Common myeloid progenitor, CD34-positive (primary cell): ENCODE results near the gene GPX4.

Experiments used
- CTCF ChIA-PET: fragments of 350-600 bp; sonication (Branson Sonifier 250); formaldehyde crosslinking; loops from one replicate; lab custom pipeline; 2021; ENCODE audit warnings: antibody characterized with exemption; lab: Charles Lee
- POLR2A ChIA-PET: fragments of 350-600 bp; sonication (Branson Sonifier 250); formaldehyde crosslinking; loops from one replicate; lab custom pipeline; 2021; ENCODE audit warnings: antibody characterized with exemption; lab: Charles Lee
- DNase-seq, 3 donors: peaks; one replicate each; pipeline versions ENCODE4 v3.0.0 to v3.0.0-alpha.2; 2013
- H3K27ac ChIP-seq, 2 experiments: 1 replicate in 1 of 2; 2 replicates in 1 of 2; pipeline ENCODE4 v1.7.0; 2013; ENCODE audit warnings: inconsistent platforms in 2 of 2, low read length in 2 of 2, mild to moderate bottlenecking in 2 of 2, low read depth in 1 of 2, moderate library complexity in 1 of 2; ENCODE audit not compliant: severe bottlenecking in 2 of 2, insufficient read depth in 1 of 2, poor library complexity in 1 of 2
- H3K27me3 ChIP-seq, 5 experiments: replicated peaks in 2 of 5; 1 replicate in 3 of 5; 2 replicates in 2 of 5; pipeline versions ENCODE4 v1.6.1 to v1.7.0; 2013; ENCODE audit warnings: low read length in 4 of 5, mild to moderate bottlenecking in 2 of 5, moderate library complexity in 2 of 5, inconsistent platforms in 1 of 5; ENCODE audit not compliant: insufficient read depth in 5 of 5, control insufficient read depth in 4 of 5
- H3K36me3 ChIP-seq, 4 experiments: 1 replicate in 2 of 4; 2 replicates in 2 of 4; pipeline versions ENCODE4 v1.6.1 to v1.7.0; 2013; ENCODE audit warnings: low read length in 3 of 4, control low read depth in 1 of 4, mild to moderate bottlenecking in 1 of 4; ENCODE audit not compliant: control insufficient read depth in 4 of 4, insufficient read depth in 4 of 4
- H3K4me1 ChIP-seq, 4 experiments: 1 replicate in 3 of 4; 2 replicates in 1 of 4; pipeline versions ENCODE4 v1.6.1 to v1.7.1; 2013; ENCODE audit warnings: low read length in 3 of 4, mild to moderate bottlenecking in 3 of 4, control low read depth in 1 of 4, inconsistent platforms in 1 of 4, moderate library complexity in 1 of 4; ENCODE audit not compliant: control insufficient read depth in 4 of 4, insufficient read depth in 4 of 4; ENCODE audit errors: control extremely low read depth in 1 of 4
- H3K4me3 ChIP-seq, 7 experiments: 1 replicate in 4 of 7; 2 replicates in 3 of 7; pipeline versions ENCODE4 v1.5.1 to v1.7.0; 2013; ENCODE audit warnings: mild to moderate bottlenecking in 7 of 7, low read length in 6 of 7, moderate library complexity in 6 of 7, inconsistent platforms in 2 of 7, low read depth in 2 of 7, control low read depth in 1 of 7; ENCODE audit not compliant: insufficient read depth in 4 of 7, control insufficient read depth in 1 of 7; ENCODE audit errors: extremely low read depth in 1 of 7
- H3K9me3 ChIP-seq, 5 experiments: 1 replicate in 4 of 5; 2 replicates in 1 of 5; pipeline versions ENCODE4 v1.6.1 to v1.7.1; 2013; ENCODE audit warnings: low read length in 4 of 5, mild to moderate bottlenecking in 2 of 5, inconsistent platforms in 1 of 5, low read depth in 1 of 5, moderate library complexity in 1 of 5; ENCODE audit not compliant: control insufficient read depth in 4 of 5, insufficient read depth in 2 of 5; ENCODE audit errors: control extremely low read depth in 1 of 5
- WGBS: methylation state at CpG from one replicate; pipeline ENCODE4 v1.1.5; 2013; ENCODE audit not compliant: insufficient coverage; 5-methylcytosine and 5-hydroxymethylcytosine counted together

The GPX4 gene

DNA sequence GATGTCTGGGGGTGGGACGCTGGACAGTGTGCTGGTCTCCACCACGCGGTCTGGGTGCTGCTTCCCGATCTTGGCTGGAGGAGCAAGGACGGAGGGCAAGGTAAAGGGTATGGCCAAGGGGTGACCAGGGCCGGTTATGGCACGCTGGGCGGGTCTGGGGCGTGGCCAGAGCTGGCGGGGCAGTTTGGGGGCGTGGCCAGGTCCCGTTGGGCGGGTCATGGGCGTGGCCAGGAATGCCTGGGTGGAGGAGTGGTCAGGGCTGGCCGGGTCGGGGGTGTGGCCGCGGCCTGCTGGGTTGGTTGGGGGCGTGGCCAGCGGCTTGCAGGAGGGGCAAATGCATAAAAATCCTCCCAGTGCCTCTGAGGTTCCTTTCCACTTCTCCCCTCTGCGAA lies 19.2 kb downstream of the GPX4 start:
- H3K27ac ChIP-seq = no peak overlapping the region
- H3K4me1 ChIP-seq = peaks cover 0 to 15% (median 4%) of the 10 kb centered on the region in 4 experiments
- peak in 1 of 3 donors; percentile 43 for DNase-seq
- H3K4me3 ChIP-seq = no peak overlapping the region
- POLR2A ChIA-PET = no interaction called here
- H3K36me3 ChIP-seq = peaks cover 12 to 94% (median 65%) of the 10 kb centered on the region in 4 experiments
- CTCF ChIA-PET = interaction anchor here (0.9 to 1.8 kb wide), 3 partner anchors 10 to 118 kb away, joined by 3 to 10 read pairs (median 3); partner anchors contain the start of gene ATP5F1D
- no peaks in the 10 kb centered on the region for H3K27me3 ChIP-seq
- WGBS = 83% methylated on average over 15 of the region's 21 CpGs
- no peaks in the 10 kb centered on the region for H3K9me3 ChIP-seq

DNA sequence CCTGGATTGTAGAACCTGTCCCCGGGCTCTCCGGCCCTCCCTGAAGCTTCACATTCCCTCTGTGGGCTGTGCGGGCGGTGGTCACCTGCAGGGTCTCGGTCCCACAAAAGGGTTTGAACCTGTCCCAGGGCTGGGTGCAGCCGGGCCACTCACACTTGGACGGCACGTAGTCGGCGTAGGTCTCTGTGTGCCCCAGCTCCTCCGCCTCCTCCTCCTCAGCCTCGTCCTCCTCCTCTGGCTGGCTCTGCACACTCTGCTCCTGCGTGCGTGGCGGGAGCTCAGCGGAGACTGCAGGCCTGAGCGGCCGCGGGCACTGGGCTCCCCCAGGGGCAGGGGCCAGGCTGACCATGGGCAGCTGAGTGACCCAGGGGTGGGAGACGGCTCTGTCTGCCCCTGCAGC lies 19.6 kb downstream of the GPX4 start:
- Histone ChIP-seq H3K27ac (no peak overlapping the region), H3K36me3 (peaks cover 12 to 92% (median 63%) of the 10 kb centered on the region in 4 experiments), H3K27me3 (no peaks in the 10 kb centered on the region), H3K9me3 (no peaks in the 10 kb centered on the region), H3K4me3 (no peak overlapping the region), H3K4me1 (peaks cover 0 to 15% (median 4%) of the 10 kb centered on the region in 4 experiments)
- 97% methylated on average over 20 of the region's 20 CpGs for WGBS
- CTCF ChIA-PET = interaction anchor here (0.9 to 1.8 kb wide), 5 partner anchors 11 to 118 kb away, joined by 3 to 10 read pairs (median 3); partner anchors contain the start of gene ATP5F1D
- no peak for DNase-seq
- POLR2A ChIA-PET = no interaction called here

DNA sequence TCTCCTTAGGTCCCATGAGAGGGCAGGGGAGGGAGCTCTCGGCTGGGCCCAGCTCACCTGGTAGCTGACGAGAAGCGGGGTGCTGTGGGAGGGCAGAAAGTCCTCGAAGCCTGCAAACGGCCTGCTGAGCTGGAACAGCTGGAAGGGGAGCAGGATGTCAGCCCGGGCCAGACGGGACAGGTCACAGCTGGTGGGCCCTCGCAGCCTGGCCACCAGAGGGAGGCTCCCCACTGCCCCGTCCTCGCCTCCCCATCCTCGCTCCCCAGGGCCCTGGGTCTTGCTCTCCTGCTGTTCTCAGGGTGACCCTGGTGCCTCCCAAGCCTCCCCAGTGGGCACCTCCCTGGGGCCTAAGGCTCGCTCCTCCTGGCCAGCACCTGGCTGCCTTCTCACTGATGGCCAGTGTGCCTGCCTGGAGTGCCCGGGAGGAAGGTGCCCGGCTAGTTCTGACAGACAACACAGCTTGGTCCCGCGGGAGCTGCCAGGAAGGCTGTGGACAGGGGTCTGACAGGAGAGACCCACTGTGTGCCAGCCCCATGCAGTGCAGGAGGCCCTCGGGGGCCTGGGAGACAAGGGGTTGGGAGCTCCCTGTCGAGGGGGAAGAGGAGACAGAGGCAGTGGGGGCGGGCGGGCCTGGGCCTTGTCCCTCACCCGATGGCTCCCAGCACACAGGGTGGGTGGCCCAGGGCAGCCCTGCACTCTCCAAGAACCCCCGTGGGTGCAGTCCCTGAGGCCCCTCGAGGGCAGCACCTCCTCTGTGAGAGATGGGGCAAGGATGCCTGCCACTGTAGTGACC lies 20.3 kb downstream of the GPX4 start:
- no peaks in the 10 kb centered on the region for H3K27me3 ChIP-seq
- CTCF ChIA-PET = interaction anchor here (0.9 to 1.8 kb wide), 3 partner anchors 11 to 91 kb away, joined by 3 to 10 read pairs (median 3); no protein-coding TSS in a partner anchor
- no peaks in the 10 kb centered on the region for H3K9me3 ChIP-seq
- POLR2A ChIA-PET = no interaction called here
- H3K4me3 ChIP-seq = no peak overlapping the region
- DNase-seq = no peak
- peaks cover 11 to 86% (median 58%) of the 10 kb centered on the region in 4 experiments for H3K36me3 ChIP-seq
- H3K4me1 ChIP-seq = peaks cover 0 to 20% (median 4%) of the 10 kb centered on the region in 4 experiments
- 98% methylated on average over 20 of the region's 23 CpGs for WGBS
- no peak overlapping the region for H3K27ac ChIP-seq

- peaks cover 9 to 77% (median 50%) of the 10 kb centered on the region in 4 experiments for H3K36me3 ChIP-seq
- no peak overlapping the region for H3K4me3 ChIP-seq
- no peaks in the 10 kb centered on the region for H3K27me3 ChIP-seq
- no peaks in the 10 kb centered on the region for H3K9me3 ChIP-seq
- no peak for DNase-seq
- 91% methylated on average over 22 of the region's 33 CpGs for WGBS
- POLR2A ChIA-PET = no interaction called here
- peak overlapping the region in 1 of 2 experiments; percentile 49 for H3K27ac ChIP-seq
- H3K4me1 ChIP-seq = peaks cover 0 to 38% (median 20%) of the 10 kb centered on the region in 4 experiments
- CTCF ChIA-PET = interaction anchor here (0.6 to 1.2 kb wide), 2 partner anchors 13 to 96 kb away, joined by 3 read pairs; no protein-coding TSS in a partner anchor
Measured at GRCh38 chr19:1125601-1126467, 22.0 kb downstream of the GPX4 start.

GRCh38 chr19:1126984-1127760 lies 23.4 kb downstream of the GPX4 start:
- POLR2A ChIA-PET = no interaction called here
- Histone ChIP-seq H3K4me3 (no peak overlapping the region), H3K27me3 (no peaks in the 10 kb centered on the region), H3K4me1 (peaks cover 0 to 51% (median 31%) of the 10 kb centered on the region in 4 experiments), H3K9me3 (no peaks in the 10 kb centered on the region), H3K36me3 (peaks cover 5 to 65% (median 39%) of the 10 kb centered on the region in 4 experiments), H3K27ac (peak overlapping the region in 1 of 2 experiments; percentile 49)
- DNase-seq = no peak
- 97% methylated on average over 27 of the region's 33 CpGs for WGBS
- CTCF ChIA-PET = no interaction called here

GRCh38 chr19:1128106-1128505 lies 24.3 kb downstream of the GPX4 start:
- no peak overlapping the region for H3K27ac ChIP-seq
- WGBS = 96% methylated on average over 15 of the region's 17 CpGs
- no peak for DNase-seq
- H3K4me3 ChIP-seq = no peak overlapping the region
- H3K36me3 ChIP-seq = peaks cover under 1 to 57% (median 34%) of the 10 kb centered on the region in 4 experiments
- ChIA-PET POLR2A (no interaction called here), CTCF (interaction anchor here (1.2 to 1.5 kb wide), 2 partner anchors 14 to 89 kb away, joined by 3 to 6 read pairs; no protein-coding TSS in a partner anchor)
- H3K9me3 ChIP-seq = no peaks in the 10 kb centered on the region
- H3K27me3 ChIP-seq = no peaks in the 10 kb centered on the region
- peaks cover 0 to 60% (median 41%) of the 10 kb centered on the region in 4 experiments for H3K4me1 ChIP-seq
